ENCODE data around the gene ZNF200. TPM values are rescaled to one million over a fixed set of nuclear protein-coding genes. Genes with fewer than 3 reads are reported as not detected.
"Not testable (repeated sequence)": the region's sequence is repeated elsewhere in the genome, so short reads cannot be mapped to it uniquely, and the experiment has no call there.

Gene ZNF200
- total and polyA plus RNA-seq, 2 experiments from 2014 or later, result 4.6 to 12.5 TPM

GRCh38 chr16:3212567-3212966 is 22.4 kb downstream of the ZNF200 start:
- TF ChIP-seq EZH2phosphoT487 (IDR thresholded peaks at IDR 0.05; ENCODE audit: low read depth, severe bottlenecking, unreplicated experiment) (no peak), CTCF (IDR thresholded peaks at IDR 0.05; ENCODE audit: poor library complexity) (no peak), EZH2 (IDR thresholded peaks at IDR 0.05; ENCODE audit: borderline replicate concordance) (no peak)
- no peaks in the 10 kb centered on the region for H3K4me1 ChIP-seq (ENCODE audit: insufficient read depth)
- H4K20me1 ChIP-seq (ENCODE audit: insufficient read depth, poor library complexity, severe bottlenecking), result no peaks in the 10 kb centered on the region
- no peaks in the 10 kb centered on the region for H3K9me3 ChIP-seq (ENCODE audit: low read depth)
- WGBS (ENCODE audit: low lambda C conversion rate, missing lambda C conversion rate), result 80% methylated on average over 1 of the region's 1 CpG
- H3K36me3 ChIP-seq (replicated peaks; ENCODE audit: insufficient read depth, low read depth), result no peaks in the 10 kb centered on the region
- DNase-seq (ENCODE audit: low spot score), result no peak
- no peak overlapping the region for H3K4me2 ChIP-seq
- H3K9me2 ChIP-seq (replicated peaks; ENCODE audit: insufficient read depth), result no peaks in the 10 kb centered on the region
- no peaks in the 10 kb centered on the region for H3K27me3 ChIP-seq
- H3K27ac ChIP-seq, result no peak overlapping the region
- no peaks in the 10 kb centered on the region for H3K79me2 ChIP-seq
- no peak overlapping the region for H2AFZ ChIP-seq
- no peak overlapping the region for H3K4me3 ChIP-seq

- DNase-seq (ENCODE audit: low spot score), result no peak
- Histone ChIP-seq H2AFZ (no peak overlapping the region), H3K4me3 (no peak overlapping the region), H3K9me3 (ENCODE audit: low read depth) (no peaks in the 10 kb centered on the region), H3K27ac (no peak overlapping the region), H3K79me2 (no peaks in the 10 kb centered on the region), H3K4me2 (no peak overlapping the region), H3K9me2 (replicated peaks; ENCODE audit: insufficient read depth) (no peaks in the 10 kb centered on the region), H4K20me1 (ENCODE audit: insufficient read depth, poor library complexity, severe bottlenecking) (no peaks in the 10 kb centered on the region), H3K4me1 (ENCODE audit: insufficient read depth) (no peaks in the 10 kb centered on the region), H3K27me3 (no peaks in the 10 kb centered on the region), H3K36me3 (replicated peaks; ENCODE audit: insufficient read depth, low read depth) (no peaks in the 10 kb centered on the region)
- 90% methylated on average over 3 of the region's 3 CpGs for WGBS (ENCODE audit: low lambda C conversion rate, missing lambda C conversion rate)
- TF ChIP-seq EZH2 (IDR thresholded peaks at IDR 0.05; ENCODE audit: borderline replicate concordance) (no peak), EZH2phosphoT487 (IDR thresholded peaks at IDR 0.05; ENCODE audit: low read depth, severe bottlenecking, unreplicated experiment) (no peak), CTCF (IDR thresholded peaks at IDR 0.05; ENCODE audit: poor library complexity) (no peak)
These were observed 23.0 kb downstream of the ZNF200 start for GRCh38 chr16:3212006-3212405.

- Histone ChIP-seq H3K27ac (no peak overlapping the region), H3K27me3 (no peaks in the 10 kb centered on the region), H3K4me1 (ENCODE audit: insufficient read depth) (no peaks in the 10 kb centered on the region), H4K20me1 (ENCODE audit: insufficient read depth, poor library complexity, severe bottlenecking) (no peaks in the 10 kb centered on the region), H3K4me3 (no peak overlapping the region), H3K9me3 (ENCODE audit: low read depth) (no peaks in the 10 kb centered on the region), H3K79me2 (no peaks in the 10 kb centered on the region), H3K4me2 (no peak overlapping the region), H2AFZ (no peak overlapping the region), H3K36me3 (replicated peaks; ENCODE audit: insufficient read depth, low read depth) (no peaks in the 10 kb centered on the region), H3K9me2 (replicated peaks; ENCODE audit: insufficient read depth) (no peaks in the 10 kb centered on the region)
- no peak for DNase-seq (ENCODE audit: low spot score)
- TF ChIP-seq EZH2phosphoT487 (IDR thresholded peaks at IDR 0.05; ENCODE audit: low read depth, severe bottlenecking, unreplicated experiment) (no peak), CTCF (IDR thresholded peaks at IDR 0.05; ENCODE audit: poor library complexity) (no peak), EZH2 (IDR thresholded peaks at IDR 0.05; ENCODE audit: borderline replicate concordance) (no peak)
- 83% methylated on average over 17 of the region's 19 CpGs for WGBS (ENCODE audit: low lambda C conversion rate, missing lambda C conversion rate)
These were observed 27.6 kb downstream of the ZNF200 start for GRCh38 chr16:3207086-3207953.

- WGBS (ENCODE audit: low lambda C conversion rate, missing lambda C conversion rate), result 62% methylated on average over 3 of the region's 3 CpGs
- not testable (repeated sequence) for H3K36me3 ChIP-seq (replicated peaks; ENCODE audit: insufficient read depth, low read depth); H3K4me3 ChIP-seq; H3K27me3 ChIP-seq; H3K27ac ChIP-seq; H3K9me2 ChIP-seq (replicated peaks; ENCODE audit: insufficient read depth); H2AFZ ChIP-seq; H3K4me2 ChIP-seq; DNase-seq (ENCODE audit: low spot score); H3K79me2 ChIP-seq; H3K9me3 ChIP-seq (ENCODE audit: low read depth); H3K4me1 ChIP-seq (ENCODE audit: insufficient read depth); H4K20me1 ChIP-seq (ENCODE audit: insufficient read depth, poor library complexity, severe bottlenecking)
These were observed 29.0 kb downstream of the ZNF200 start for GRCh38 chr16:3205939-3206338.

All from hepatocyte (in vitro differentiated cells).